CD4-positive, alpha-beta memory T cell (primary cell): ENCODE results near the gene TLCD5. TPM values are rescaled to one million over a fixed set of nuclear protein-coding genes. Genes with fewer than 3 reads are reported as not detected.
A peak's percentile ranks its signal among the peaks of the same experiment; 100 is the strongest.

Experiments
- CTCF ChIA-PET: fragments of 350-600 bp; sonication (Branson Sonifier 250); formaldehyde crosslinking; loops from one replicate; lab custom pipeline; 2021; ENCODE audit warnings: inconsistent platforms; ENCODE audit not compliant: partially characterized antibody; lab: Charles Lee
- POLR2A ChIA-PET: fragments of 350-600 bp; sonication (Branson Sonifier 250); formaldehyde crosslinking; loops from one replicate; lab custom pipeline; 2021; ENCODE audit not compliant: partially characterized antibody; lab: Charles Lee
- DNase-seq, 5 donors: peaks; one replicate each; pipeline versions ENCODE4 v3.0.0 to v3.0.0-alpha.2; 2020 to 2022; ENCODE audit warnings: mixed read lengths in 1 of 5
- H3K27ac ChIP-seq: one replicate; pipeline ENCODE4 v1.7.0; 2013; ENCODE audit warnings: low read depth, low read length
- H3K27me3 ChIP-seq: 2 replicates; pipeline ENCODE4 v1.7.0; 2013; ENCODE audit warnings: mild to moderate bottlenecking, low read length, moderate library complexity; ENCODE audit not compliant: insufficient read depth
- H3K36me3 ChIP-seq: 2 replicates; pipeline ENCODE4 v1.7.0; 2013; ENCODE audit warnings: mild to moderate bottlenecking, low read length, moderate library complexity; ENCODE audit not compliant: insufficient read depth
- H3K4me1 ChIP-seq: 2 replicates; pipeline ENCODE4 v1.7.0; 2013; ENCODE audit warnings: mild to moderate bottlenecking, low read length, moderate library complexity; ENCODE audit not compliant: insufficient read depth
- H3K4me3 ChIP-seq, 2 donors: one replicate each; pipeline ENCODE4 v1.7.0; 2013; ENCODE audit warnings: low read length in 2 of 2, mild to moderate bottlenecking in 1 of 2
- H3K9me3 ChIP-seq, 2 donors: one replicate each; pipeline ENCODE4 v1.7.0; 2013; ENCODE audit warnings: low read length in 2 of 2, control low read depth in 1 of 2; ENCODE audit not compliant: control insufficient read depth in 1 of 2
- H3K27ac Mint-ChIP-seq, 7 donors: one replicate each; pipeline ENCODE4 v1.8.0; 2020 to 2021; ENCODE audit warnings: mixed read lengths in 7 of 7, mild to moderate bottlenecking in 6 of 7, inconsistent platforms in 3 of 7, moderate library complexity in 3 of 7
- H3K27me3 Mint-ChIP-seq, 2 donors: one replicate each; pipeline ENCODE4 v1.8.0; 2020 to 2021; ENCODE audit warnings: mixed read lengths in 2 of 2
- H3K36me3 Mint-ChIP-seq, 2 donors: one replicate each; pipeline ENCODE4 v1.8.0; 2020 to 2021; ENCODE audit warnings: mixed read lengths in 2 of 2, inconsistent platforms in 1 of 2, mild to moderate bottlenecking in 1 of 2
- H3K4me1 Mint-ChIP-seq, 4 donors: one replicate each; pipeline ENCODE4 v1.8.0; 2020 to 2021; ENCODE audit warnings: mixed read lengths in 4 of 4, mild to moderate bottlenecking in 1 of 4
- H3K4me3 Mint-ChIP-seq, 8 donors: one replicate each; pipeline ENCODE4 v1.8.0; 2020 to 2021; ENCODE audit warnings: mixed read lengths in 8 of 8, mild to moderate bottlenecking in 7 of 8, moderate library complexity in 6 of 8, inconsistent platforms in 3 of 8
- H3K9me3 Mint-ChIP-seq, 8 donors: one replicate each; pipeline ENCODE4 v1.8.0; 2020 to 2021; ENCODE audit warnings: mixed read lengths in 8 of 8, mild to moderate bottlenecking in 5 of 8, inconsistent platforms in 3 of 8, moderate library complexity in 1 of 8
- intact Hi-C: fragments of 100-400 bp; cut with micrococcal nuclease; formaldehyde crosslinking; loops from one replicate; pipeline ENCODE4 v1.15.1; 2023
- polyA plus RNA-seq, 2 donors: library from polyadenylated mRNA; unstranded; fragments of 300-500 nt; fragmentation: Illumina TruSeq; gene quantifications; one replicate each; pipeline ENCODE4 v1.2.3, GENCODE V29; 2021
- total RNA-seq, 2 experiments: library from RNA; stranded (reverse); gene quantifications; one replicate each; pipeline ENCODE4 v1.2.3, GENCODE V29; 2021

Gene TLCD5
- total and polyA plus RNA-seq, 4 experiments from 2014 or later: 0.13 to 0.70 (median 0.27) TPM

DNA sequence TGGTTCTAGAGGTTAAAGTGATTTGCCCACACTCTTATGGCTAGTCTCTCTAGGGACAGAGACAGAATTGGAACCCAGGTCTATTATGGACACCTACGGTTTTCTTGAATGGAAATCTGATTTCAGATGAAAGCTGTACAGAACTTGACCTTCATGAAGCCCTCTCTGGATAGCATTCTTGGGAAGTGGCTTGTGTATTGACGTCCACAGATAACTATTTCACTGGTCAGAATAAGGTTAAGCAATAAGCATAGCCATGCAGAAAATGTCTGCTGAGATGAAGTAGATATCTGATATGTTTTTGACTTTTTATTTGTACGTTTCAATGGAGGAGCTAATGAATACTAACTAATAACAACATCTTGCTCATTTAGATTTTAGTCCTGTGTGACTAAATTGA lies 1.1 kb downstream of the TLCD5 start:
- Mint-ChIP-seq H3K36me3 (no peaks in the 10 kb centered on the region), H3K4me3 (peak overlapping the region; percentile 42 to 86 (median 74)), H3K9me3 (no peaks in the 10 kb centered on the region), H3K4me1 (peaks cover 11 to 28% (median 18%) of the 10 kb centered on the region in 4 donors), H3K27me3 (peaks cover 38 to 45% of the 10 kb centered on the region in 2 donors), H3K27ac (peak overlapping the region in 1 of 7 donors; percentile 51)
- POLR2A ChIA-PET: no interaction called here
- Histone ChIP-seq H3K9me3 (no peaks in the 10 kb centered on the region), H3K27ac (no peak overlapping the region), H3K4me1 (peaks cover 27% of the 10 kb centered on the region), H3K27me3 (peaks cover 17% of the 10 kb centered on the region), H3K4me3 (no peak overlapping the region), H3K36me3 (no peaks in the 10 kb centered on the region)
- CTCF ChIA-PET: interaction anchor here (1.2 to 1.6 kb wide), 3 partner anchors 9 to 359 kb away, joined by 5 to 10 read pairs (median 5); partner anchors contain the start of gene ARHGEF12
- DNase-seq: no peak
- intact Hi-C loops: no loop called here

DNA sequence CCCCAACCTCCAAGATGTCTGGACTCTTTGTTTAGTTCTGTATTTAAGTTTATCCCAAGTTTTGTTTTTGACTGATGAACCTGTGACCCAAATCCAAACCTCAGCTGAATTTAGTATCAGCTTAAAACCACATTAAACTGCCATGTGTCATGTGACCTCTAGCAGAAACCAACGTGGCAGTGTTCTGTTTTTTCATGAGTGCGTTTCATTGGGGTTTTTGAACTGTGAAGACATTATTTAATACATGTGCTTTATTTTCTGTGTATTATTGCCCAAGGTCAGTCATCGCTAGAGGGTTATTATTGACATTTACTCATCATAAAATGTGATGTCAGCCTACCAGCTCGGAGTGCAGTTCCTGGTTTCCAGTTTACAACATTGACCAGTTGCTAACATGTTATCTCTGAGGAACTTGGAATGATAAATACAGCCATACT lies 1.8 kb downstream of the TLCD5 start:
- H3K27me3 ChIP-seq: peaks cover 22% of the 10 kb centered on the region
- Mint-ChIP-seq H3K36me3 (no peaks in the 10 kb centered on the region), H3K4me3 (peak overlapping the region; percentile 2 to 86 (median 64)), H3K4me1 (peaks cover 11 to 28% (median 18%) of the 10 kb centered on the region in 4 donors), H3K27me3 (peaks cover 44% of the 10 kb centered on the region in 2 donors), H3K27ac (peak overlapping the region in 1 of 7 donors; percentile 25), H3K9me3 (no peaks in the 10 kb centered on the region)
- CTCF ChIA-PET: interaction anchor here (1.2 to 1.6 kb wide), 3 partner anchors 8 to 359 kb away, joined by 5 to 10 read pairs (median 5); partner anchors contain the start of gene ARHGEF12
- H3K9me3 ChIP-seq: no peaks in the 10 kb centered on the region
- no peaks in the 10 kb centered on the region for H3K36me3 ChIP-seq
- POLR2A ChIA-PET: no interaction called here
- peak in 2 of 5 donors; percentile 17 to 25 for DNase-seq
- no peak overlapping the region for H3K4me3 ChIP-seq
- H3K27ac ChIP-seq: no peak overlapping the region
- peaks cover 27% of the 10 kb centered on the region for H3K4me1 ChIP-seq
- intact Hi-C loops: no loop called here

- Mint-ChIP-seq H3K4me3 (peak overlapping the region in 3 of 8 donors; percentile 29 to 86 (median 37)), H3K27ac (peak overlapping the region in 1 of 7 donors; percentile 63), H3K4me1 (peaks cover 11 to 28% (median 18%) of the 10 kb centered on the region in 4 donors), H3K27me3 (peaks cover 44 to 45% of the 10 kb centered on the region in 2 donors), H3K36me3 (no peaks in the 10 kb centered on the region), H3K9me3 (no peaks in the 10 kb centered on the region)
- no peak for DNase-seq
- Histone ChIP-seq H3K27ac (no peak overlapping the region), H3K4me1 (peaks cover 27% of the 10 kb centered on the region), H3K4me3 (no peak overlapping the region), H3K9me3 (no peaks in the 10 kb centered on the region), H3K36me3 (no peaks in the 10 kb centered on the region), H3K27me3 (peaks cover 22% of the 10 kb centered on the region)
- ChIA-PET CTCF (interaction anchor here (1.2 to 1.6 kb wide), 3 partner anchors 8 to 358 kb away, joined by 5 to 10 read pairs (median 5); partner anchors contain the start of gene ARHGEF12), POLR2A (no interaction called here)
- intact Hi-C loops: no loop called here
These were observed 2.2 kb downstream of the TLCD5 start for GRCh38 chr11:120327311-120327710.

DNA sequence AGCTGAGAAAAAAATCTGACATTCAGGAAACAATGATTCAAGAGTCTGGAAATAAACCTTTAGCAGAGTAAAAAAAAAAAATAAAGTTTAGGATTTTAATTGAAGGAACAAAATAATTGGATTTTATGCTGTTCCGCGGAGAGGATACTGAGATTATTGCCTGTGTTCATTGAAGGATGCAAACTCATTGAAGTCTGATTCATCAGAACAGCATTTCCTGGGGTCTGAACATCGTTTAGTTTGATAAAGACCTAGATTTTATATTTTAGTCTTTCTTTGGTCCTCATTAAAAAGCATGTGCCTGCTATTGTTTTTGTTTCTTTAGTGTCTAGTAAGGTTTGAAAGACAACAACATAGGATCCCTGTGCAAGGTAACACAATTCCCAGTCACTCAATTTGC lies 4.5 kb downstream of the TLCD5 start:
- H3K27ac ChIP-seq: no peak overlapping the region
- Mint-ChIP-seq H3K36me3 (no peaks in the 10 kb centered on the region), H3K27me3 (peaks cover 30 to 31% of the 10 kb centered on the region in 2 donors), H3K9me3 (no peaks in the 10 kb centered on the region), H3K4me3 (no peak overlapping the region), H3K27ac (no peak overlapping the region), H3K4me1 (peaks cover 11 to 28% (median 17%) of the 10 kb centered on the region in 4 donors)
- DNase-seq: no peak
- ChIA-PET CTCF (interaction anchor here (0.9 kb wide), 1 partner anchor 27 kb away, joined by 3 read pairs; no protein-coding TSS in a partner anchor), POLR2A (no interaction called here)
- no peak overlapping the region for H3K4me3 ChIP-seq
- no peaks in the 10 kb centered on the region for H3K9me3 ChIP-seq
- intact Hi-C loops: no loop called here
- H3K27me3 ChIP-seq: peaks cover 10% of the 10 kb centered on the region
- H3K36me3 ChIP-seq: no peaks in the 10 kb centered on the region
- H3K4me1 ChIP-seq: peaks cover 25% of the 10 kb centered on the region

GRCh38 chr11:120330045-120330444 lies 4.9 kb downstream of the TLCD5 start:
- ChIA-PET CTCF (interaction anchor here (0.9 kb wide), 1 partner anchor 27 kb away, joined by 3 read pairs; no protein-coding TSS in a partner anchor), POLR2A (no interaction called here)
- H3K4me1 ChIP-seq: peaks cover 23% of the 10 kb centered on the region
- DNase-seq: no peak
- Mint-ChIP-seq H3K4me3 (no peak overlapping the region), H3K36me3 (no peaks in the 10 kb centered on the region), H3K4me1 (peaks cover 11 to 24% (median 17%) of the 10 kb centered on the region in 4 donors), H3K27ac (no peak overlapping the region), H3K27me3 (peaks cover 26 to 27% of the 10 kb centered on the region in 2 donors), H3K9me3 (no peaks in the 10 kb centered on the region)
- no peaks in the 10 kb centered on the region for H3K9me3 ChIP-seq
- peaks cover 7% of the 10 kb centered on the region for H3K27me3 ChIP-seq
- no peaks in the 10 kb centered on the region for H3K36me3 ChIP-seq
- H3K27ac ChIP-seq: no peak overlapping the region
- H3K4me3 ChIP-seq: no peak overlapping the region
- intact Hi-C loops: no loop called here

GRCh38 chr11:120331301-120331996 lies 6.3 kb downstream of the TLCD5 start:
- POLR2A ChIA-PET: no interaction called here
- Histone ChIP-seq H3K9me3 (no peaks in the 10 kb centered on the region), H3K27me3 (peaks cover 7% of the 10 kb centered on the region), H3K4me3 (no peak overlapping the region), H3K27ac (no peak overlapping the region), H3K36me3 (no peaks in the 10 kb centered on the region), H3K4me1 (peaks cover 20% of the 10 kb centered on the region)
- CTCF ChIA-PET: interaction anchor here (0.7 to 4.9 kb wide), 5 partner anchors 14 to 471 kb away, joined by 3 to 104 read pairs (median 3); no protein-coding TSS in a partner anchor
- H3K4me3 Mint-ChIP-seq: no peak overlapping the region
- H3K27ac Mint-ChIP-seq: no peak overlapping the region
- intact Hi-C loops: no loop called here
- H3K9me3 Mint-ChIP-seq: no peaks in the 10 kb centered on the region
- peaks cover 12 to 17% (median 15%) of the 10 kb centered on the region in 4 donors for H3K4me1 Mint-ChIP-seq
- H3K27me3 Mint-ChIP-seq: peaks cover 21 to 22% of the 10 kb centered on the region in 2 donors
- DNase-seq: no peak
- H3K36me3 Mint-ChIP-seq: peaks cover 0 to 1% of the 10 kb centered on the region in 2 donors
